ENCODE results near the gene FCAR. TPM values are rescaled to one million over a fixed set of nuclear protein-coding genes. Genes with fewer than 3 reads are reported as not detected.
"Not testable (repeated sequence)": the region's sequence is repeated elsewhere in the genome, so short reads cannot be mapped to it uniquely, and the experiment has no call there.

FCAR gene
- total RNA-seq, 3 donors from 2014 or later (not counting 1 experiment from before 2014, with no cell fraction given): 0.26 to 23.7 (median 6.7) TPM

- not testable (repeated sequence) for H3K9me3 Mint-ChIP-seq; H3K27me3 Mint-ChIP-seq (ENCODE audit: low read depth in 2 of 2); H3K9me3 ChIP-seq (ENCODE audit: control insufficient read depth, insufficient read depth, low read length); ATAC-seq; H3K27me3 ChIP-seq (ENCODE audit: control insufficient read depth, insufficient read depth, low read length); H3K36me3 Mint-ChIP-seq; H3K27ac ChIP-seq (ENCODE audit: low read length); H3K36me3 ChIP-seq (ENCODE audit: control insufficient read depth, insufficient read depth, low read length); H3K4me3 ChIP-seq (ENCODE audit: low read length)
- intact Hi-C loops (cut with micrococcal nuclease): loop anchor here (2.0 to 10.0 kb wide), 2 partner anchors 15 to 335 kb away; partner anchors contain the start of gene PPP6R1
- Mint-ChIP-seq H3K4me1 (peaks cover 50 to 73% of the 10 kb centered on the region in 2 donors), H3K4me3 (peak overlapping the region; percentile 67), H3K27ac (peak overlapping the region; percentile 71 to 87)
- TF ChIP-seq CTCF (IDR thresholded peaks at IDR 0.05): peak; percentile 51
- 53% methylated on average over 17 of the region's 24 CpGs for WGBS (ENCODE audit: insufficient coverage)
- H3K4me1 ChIP-seq (ENCODE audit: control insufficient read depth, insufficient read depth, low read length): peaks cover 67% of the 10 kb centered on the region
- DNase-seq: peak; percentile 18 to 30
These were observed 45.9 kb downstream of the FCAR start for GRCh38 chr19:54919646-54920563.

- no peaks in the 10 kb centered on the region for H3K9me3 ChIP-seq (ENCODE audit: control insufficient read depth, insufficient read depth, low read length)
- no peaks in the 10 kb centered on the region for H3K36me3 ChIP-seq (ENCODE audit: control insufficient read depth, insufficient read depth, low read length)
- Mint-ChIP-seq H3K4me3 (peak overlapping the region; percentile 28), H3K36me3 (no peaks in the 10 kb centered on the region), H3K9me3 (no peaks in the 10 kb centered on the region), H3K27me3 (ENCODE audit: low read depth in 2 of 2) (no peaks in the 10 kb centered on the region), H3K4me1 (peaks cover 38 to 67% of the 10 kb centered on the region in 2 donors), H3K27ac (peak overlapping the region; percentile 75 to 87)
- no peak overlapping the region for H3K4me3 ChIP-seq (ENCODE audit: low read length)
- DNase-seq (no peak), ATAC-seq (peak; percentile 34 to 64 (median 56))
- no peaks in the 10 kb centered on the region for H3K27me3 ChIP-seq (ENCODE audit: control insufficient read depth, insufficient read depth, low read length)
- 17% methylated on average over 7 of the region's 7 CpGs for WGBS (ENCODE audit: insufficient coverage)
- H3K4me1 ChIP-seq (ENCODE audit: control insufficient read depth, insufficient read depth, low read length): peaks cover 56% of the 10 kb centered on the region
- TF ChIP-seq CTCF (IDR thresholded peaks at IDR 0.05): no peak
- peak overlapping the region; percentile 49 for H3K27ac ChIP-seq (ENCODE audit: low read length)
- intact Hi-C loops (cut with micrococcal nuclease): loop anchor here (2.0 kb wide), 1 partner anchor 16 kb away; no protein-coding TSS in a partner anchor
These were observed 47.0 kb downstream of the FCAR start for GRCh38 chr19:54921082-54921481.

GRCh38 chr19:54923276-54923675, 49.2 kb downstream of the FCAR start:
- TF ChIP-seq CTCF (IDR thresholded peaks at IDR 0.05): no peak
- 78% methylated on average over 9 of the region's 9 CpGs for WGBS (ENCODE audit: insufficient coverage)
- Mint-ChIP-seq H3K36me3 (peaks cover 4% of the 10 kb centered on the region), H3K4me3 (no peak overlapping the region), H3K9me3 (peaks cover 2 to 3% of the 10 kb centered on the region in 2 donors), H3K27ac (peak overlapping the region in 1 of 2 donors; percentile 85), H3K4me1 (peaks cover 23 to 48% of the 10 kb centered on the region in 2 donors), H3K27me3 (ENCODE audit: low read depth in 2 of 2) (no peaks in the 10 kb centered on the region)
- no peak for DNase-seq
- ATAC-seq: no peak
- intact Hi-C loops (cut with micrococcal nuclease): no loop called here
- Histone ChIP-seq H3K4me1 (ENCODE audit: control insufficient read depth, insufficient read depth, low read length) (peaks cover 34% of the 10 kb centered on the region), H3K27ac (ENCODE audit: low read length) (no peak overlapping the region), H3K9me3 (ENCODE audit: control insufficient read depth, insufficient read depth, low read length) (peaks cover 8% of the 10 kb centered on the region), H3K4me3 (ENCODE audit: low read length) (no peak overlapping the region), H3K27me3 (ENCODE audit: control insufficient read depth, insufficient read depth, low read length) (no peaks in the 10 kb centered on the region), H3K36me3 (ENCODE audit: control insufficient read depth, insufficient read depth, low read length) (no peaks in the 10 kb centered on the region)
